Fibroblast of lung (primary cell): ENCODE data around the gene RBMS1.

Source experiments
- EZH2 ChIP-seq: IDR thresholded peaks from 2 replicates; pipeline ENCODE4 v1.5.1; 2012; ENCODE audit warnings: low read length, control low read depth, mild to moderate bottlenecking; ENCODE audit errors: missing control alignments
- TF ChIP-seq, protein P1 (sequence below), 2 donors: IDR thresholded peaks in 1 of 2; conservative IDR thresholded peaks in 1 of 2; 1 replicate in 1 of 2; 2 replicates in 1 of 2; pipeline ENCODE4 v1.5.1; 2011 to 2012; ENCODE audit warnings: low read length in 2 of 2, control low read depth in 1 of 2, inconsistent platforms in 1 of 2, low read depth in 1 of 2, mild to moderate bottlenecking in 1 of 2

DNA sequence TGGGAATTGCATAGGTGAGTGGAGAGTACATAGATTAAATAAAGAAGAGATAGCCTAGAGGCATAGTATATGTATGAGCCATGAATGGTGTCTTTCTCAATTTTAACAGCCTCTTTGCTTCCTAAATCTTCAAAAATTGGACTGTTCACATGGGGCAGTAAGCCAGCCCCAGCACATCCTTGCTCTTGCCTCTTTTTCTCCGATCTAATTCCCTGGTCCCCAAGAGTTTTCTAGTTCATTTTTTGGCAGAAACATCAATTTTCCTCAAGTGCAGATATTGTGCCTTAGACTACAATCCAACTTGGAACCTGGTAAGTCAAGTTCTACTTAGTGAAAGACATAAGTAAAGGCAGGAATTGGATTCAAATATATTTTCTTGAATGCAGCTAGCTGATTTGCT lies 243.7 kb downstream of the RBMS1 start:
- TF ChIP-seq EZH2, result no peak
- TF ChIP-seq, protein P1, sequence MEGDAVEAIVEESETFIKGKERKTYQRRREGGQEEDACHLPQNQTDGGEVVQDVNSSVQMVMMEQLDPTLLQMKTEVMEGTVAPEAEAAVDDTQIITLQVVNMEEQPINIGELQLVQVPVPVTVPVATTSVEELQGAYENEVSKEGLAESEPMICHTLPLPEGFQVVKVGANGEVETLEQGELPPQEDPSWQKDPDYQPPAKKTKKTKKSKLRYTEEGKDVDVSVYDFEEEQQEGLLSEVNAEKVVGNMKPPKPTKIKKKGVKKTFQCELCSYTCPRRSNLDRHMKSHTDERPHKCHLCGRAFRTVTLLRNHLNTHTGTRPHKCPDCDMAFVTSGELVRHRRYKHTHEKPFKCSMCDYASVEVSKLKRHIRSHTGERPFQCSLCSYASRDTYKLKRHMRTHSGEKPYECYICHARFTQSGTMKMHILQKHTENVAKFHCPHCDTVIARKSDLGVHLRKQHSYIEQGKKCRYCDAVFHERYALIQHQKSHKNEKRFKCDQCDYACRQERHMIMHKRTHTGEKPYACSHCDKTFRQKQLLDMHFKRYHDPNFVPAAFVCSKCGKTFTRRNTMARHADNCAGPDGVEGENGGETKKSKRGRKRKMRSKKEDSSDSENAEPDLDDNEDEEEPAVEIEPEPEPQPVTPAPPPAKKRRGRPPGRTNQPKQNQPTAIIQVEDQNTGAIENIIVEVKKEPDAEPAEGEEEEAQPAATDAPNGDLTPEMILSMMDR (conservative IDR thresholded peaks at IDR 0.05 in 1 of 2, IDR thresholded peaks at IDR 0.05 in 1 of 2; ENCODE audit: low read depth in 1 of 2, low read length in 2 of 2), result no peak
